H1 (cell line): ENCODE measurements around the gene HOXA10. TPM values are rescaled to one million over a fixed set of nuclear protein-coding genes. Genes with fewer than 3 reads are reported as not detected.
A peak's percentile ranks its signal among the peaks of the same experiment; 100 is the strongest.

ENCODE experiments used
- CTCF ChIA-PET: fragments of 300-600 bp; sonication (Branson Sonifier 250); formaldehyde crosslinking; loops from one replicate; lab custom pipeline; 2021; ENCODE audit not compliant: partially characterized antibody; lab: Charles Lee
- POLR2A ChIA-PET: fragments of 300-600 bp; sonication (Branson Sonifier 250); formaldehyde crosslinking; loops from one replicate; lab custom pipeline; 2021; ENCODE audit warnings: inconsistent platforms; ENCODE audit not compliant: partially characterized antibody; lab: Charles Lee
- DNase-seq, 2 experiments: peaks; one replicate each; pipeline versions ENCODE4 v3.0.0 to v3.0.0-alpha.2; 2010 to 2022; ENCODE audit warnings: low spot score in 2 of 2, low read depth in 1 of 2, mixed read lengths in 1 of 2
- FAIRE-seq: peaks from 2 replicates; lab custom pipeline; 2011; peaks lifted over from hg19 to GRCh38; lab: Jason Lieb, UNC
- H2AFZ ChIP-seq: 2 replicates; pipeline ENCODE4 v1.8.1; 2012; ENCODE audit warnings: low read length, inconsistent platforms
- H2AK5ac ChIP-seq: 2 replicates; pipeline ENCODE4 v1.6.1; 2013; ENCODE audit warnings: low read depth, low read length
- H2BK120ac ChIP-seq: replicated peaks from 2 replicates; pipeline ENCODE3; 2013; ENCODE audit warnings: low read depth, low read length, inconsistent platforms
- H2BK12ac ChIP-seq: 2 replicates; pipeline ENCODE4 v1.6.1; 2013; ENCODE audit warnings: low read depth, low read length
- H2BK15ac ChIP-seq: 2 replicates; pipeline ENCODE4 v1.6.1; 2013; ENCODE audit warnings: low read length
- H2BK20ac ChIP-seq: 2 replicates; pipeline ENCODE4 v1.6.1; 2013; ENCODE audit warnings: low read length
- H2BK5ac ChIP-seq: 2 replicates; pipeline ENCODE4 v1.6.1; 2013; ENCODE audit warnings: low read depth, low read length
- H3K14ac ChIP-seq: 2 replicates; pipeline ENCODE4 v1.6.1; 2013; ENCODE audit warnings: inconsistent platforms; ENCODE audit not compliant: insufficient read length
- H3K18ac ChIP-seq: 2 replicates; pipeline ENCODE4 v1.6.1; 2013; ENCODE audit warnings: low read length; ENCODE audit errors: extremely low read depth
- H3K23ac ChIP-seq: 2 replicates; pipeline ENCODE4 v1.6.1; 2013; ENCODE audit warnings: inconsistent platforms; ENCODE audit not compliant: insufficient read length
- H3K23me2 ChIP-seq: 2 replicates; pipeline ENCODE4 v1.6.1; 2013; ENCODE audit warnings: low read depth, low read length
- H3K27ac ChIP-seq: 2 replicates; pipeline ENCODE4 v1.6.1; 2011; ENCODE audit warnings: low read depth, low read length, inconsistent platforms
- H3K27me3 ChIP-seq, 4 experiments: replicated peaks in 1 of 4; 1 replicate in 1 of 4; 2 replicates in 3 of 4; pipeline versions ENCODE4 v1.6.1 to v1.8.1; 2011 to 2013; ENCODE audit warnings: low read length in 3 of 4, mild to moderate bottlenecking in 3 of 4, inconsistent platforms in 2 of 4, mixed read lengths in 2 of 4, moderate library complexity in 1 of 4; ENCODE audit not compliant: control insufficient read depth in 3 of 4, insufficient read depth in 3 of 4; ENCODE audit errors: extremely low read depth in 1 of 4
- H3K36me3 ChIP-seq, 4 experiments: 2 replicates each; pipeline versions ENCODE4 v1.6.1 to v1.8.1; 2011 to 2013; ENCODE audit warnings: mild to moderate bottlenecking in 4 of 4, low read length in 3 of 4, moderate library complexity in 2 of 4, control low read depth in 1 of 4, inconsistent platforms in 1 of 4; ENCODE audit not compliant: insufficient read depth in 4 of 4, control insufficient read depth in 2 of 4
- H3K4ac ChIP-seq: replicated peaks from 2 replicates; pipeline ENCODE3; 2013; ENCODE audit warnings: low read length, low read depth, mixed read lengths, inconsistent platforms; ENCODE audit not compliant: insufficient read length
- H3K4me1 ChIP-seq, 4 experiments: replicated peaks in 1 of 4; 1 replicate in 1 of 4; 2 replicates in 3 of 4; pipeline versions ENCODE4 v1.6.1 to v1.8.1; 2011 to 2013; ENCODE audit warnings: low read length in 3 of 4, inconsistent platforms in 2 of 4, mixed read lengths in 1 of 4; ENCODE audit not compliant: insufficient read depth in 4 of 4, control insufficient read depth in 3 of 4
- H3K4me2 ChIP-seq, 2 experiments: 2 replicates each; pipeline versions ENCODE4 v1.6.1 to v1.8.1; 2011 to 2013; ENCODE audit warnings: low read depth in 2 of 2, low read length in 2 of 2, control low read depth in 1 of 2, inconsistent platforms in 1 of 2, mild to moderate bottlenecking in 1 of 2; ENCODE audit not compliant: insufficient read depth in 1 of 2
- H3K4me3 ChIP-seq, 4 experiments: fragments of 200-600, 300-600 bp in 1 of 4; sonication (generic), shearing (Covaris generic), sonication (Bioruptor Twin) in 1 of 4; 2 replicates each; pipeline versions ENCODE4 v1.5.1 to v1.8.1; 2011 to 2016; ENCODE audit warnings: low read length in 4 of 4, low read depth in 3 of 4, control low read depth in 2 of 4, inconsistent platforms in 2 of 4, mild to moderate bottlenecking in 2 of 4, mixed read lengths in 1 of 4, moderate library complexity in 1 of 4; ENCODE audit not compliant: insufficient read depth in 2 of 4; ENCODE audit errors: extremely low read depth in 1 of 4
- H3K56ac ChIP-seq: replicated peaks from 2 replicates; pipeline ENCODE3; 2013; ENCODE audit warnings: low read depth, mild to moderate bottlenecking, mixed read lengths, low read length, inconsistent platforms; ENCODE audit not compliant: insufficient read length
- H3K79me1 ChIP-seq: 2 replicates; pipeline ENCODE4 v1.6.1; 2013; ENCODE audit warnings: low read depth, low read length, control low read depth
- H3K79me2 ChIP-seq, 2 experiments: 2 replicates each; pipeline versions ENCODE4 v1.6.1 to v1.8.1; 2012 to 2013; ENCODE audit warnings: low read length in 2 of 2, mild to moderate bottlenecking in 2 of 2, inconsistent platforms in 1 of 2; ENCODE audit not compliant: insufficient read depth in 2 of 2, control insufficient read depth in 1 of 2
- H3K9ac ChIP-seq, 4 experiments: replicated peaks in 1 of 4; 1 replicate in 1 of 4; 2 replicates in 3 of 4; pipeline versions ENCODE4 v1.6.1 to v1.8.1; 2011 to 2013; ENCODE audit warnings: low read depth in 3 of 4, low read length in 3 of 4, control low read depth in 2 of 4, mild to moderate bottlenecking in 2 of 4, moderate library complexity in 2 of 4, inconsistent platforms in 1 of 4; ENCODE audit errors: extremely low read depth in 1 of 4
- H3K9me3 ChIP-seq, 2 experiments: 2 replicates each; pipeline versions ENCODE4 v1.6.1 to v1.8.1; 2012 to 2013; ENCODE audit warnings: mild to moderate bottlenecking in 2 of 2, moderate library complexity in 2 of 2, control low read depth in 1 of 2, inconsistent platforms in 1 of 2, low read depth in 1 of 2, low read length in 1 of 2, mixed read lengths in 1 of 2; ENCODE audit not compliant: insufficient read depth in 2 of 2
- H4K20me1 ChIP-seq, 2 experiments: replicated peaks in 1 of 2; 2 replicates each; pipeline versions ENCODE3 to v1.8.1; 2011 to 2013; ENCODE audit warnings: inconsistent platforms in 2 of 2, low read length in 2 of 2, mild to moderate bottlenecking in 1 of 2; ENCODE audit not compliant: insufficient read depth in 2 of 2, control insufficient read depth in 1 of 2
- H4K5ac ChIP-seq: 2 replicates; pipeline ENCODE4 v1.6.1; 2013; ENCODE audit warnings: low read length, low read depth, mixed read lengths, inconsistent platforms; ENCODE audit not compliant: insufficient read length
- H4K8ac ChIP-seq: 2 replicates; pipeline ENCODE4 v1.8.0; 2013; ENCODE audit warnings: mild to moderate bottlenecking, moderate library complexity, low read length, inconsistent platforms; ENCODE audit not compliant: insufficient read depth; ENCODE audit errors: extremely low read depth
- H4K91ac ChIP-seq: replicated peaks from 2 replicates; pipeline ENCODE3; 2013; ENCODE audit warnings: low read length, mixed read lengths, inconsistent platforms; ENCODE audit not compliant: insufficient read length
- EZH2 ChIP-seq: fragments of 200-600 bp; sonication (generic); IDR thresholded peaks from 2 replicates; pipeline ENCODE4 v1.7.1; 2012; ENCODE audit warnings: low read depth, mild to moderate bottlenecking, moderate library complexity, low read length, inconsistent platforms; ENCODE audit not compliant: severe bottlenecking
- SP1 ChIP-seq: IDR thresholded peaks from 2 replicates; pipeline ENCODE4 v1.6.1; 2011; ENCODE audit warnings: low read depth, low read length
- WGBS, 2 experiments: shearing (Covaris generic) in 1 of 2; methylation state at CpG; one replicate each; pipeline versions ENCODE4 v1.1.6 to v1.1.7; 2013 to 2015; ENCODE audit warnings: low lambda C conversion rate in 2 of 2, mixed read lengths in 2 of 2, inconsistent platforms in 1 of 2, low coverage in 1 of 2, missing lambda C conversion rate in 1 of 2; ENCODE audit not compliant: insufficient replicate concordance in 2 of 2, insufficient coverage in 1 of 2, insufficient read length in 1 of 2; ENCODE audit errors: extremely low coverage in 1 of 2, missing lambda C conversion rate in 1 of 2; 5-methylcytosine and 5-hydroxymethylcytosine counted together
- polyA plus RNA-seq, 7 experiments: library from polyadenylated mRNA; depleted of rRNA in 3 of 7; stranded (reverse) in 5 of 7; unstranded in 2 of 7; fragments of >200 nt in 5 of 7; fragments of 200-250 nt in 2 of 7; gene quantifications; 1 replicate in 5 of 7; 2 replicates in 1 of 7; 4 replicates in 1 of 7; pipeline versions ENCODE4 v1.2.1 to v1.2.3, GENCODE V29; 2011 to 2013; ENCODE audit warnings: missing spikeins in 2 of 7, mixed read lengths in 2 of 7
- total RNA-seq: library from RNA; stranded (reverse); fragmentation: NEBNext Ultra II Directional; extraction: Animal tissue kit (Norgen Biotek cat#: 25700); gene quantifications from 2 replicates; pipeline ENCODE4 v1.2.1, GENCODE V29; 2021

HOXA10 gene
- total and polyA plus RNA-seq, 2 of the 8 experiments (the other 6 are each of a cell fraction or from before 2014, with no cell fraction given): not detected

DNA sequence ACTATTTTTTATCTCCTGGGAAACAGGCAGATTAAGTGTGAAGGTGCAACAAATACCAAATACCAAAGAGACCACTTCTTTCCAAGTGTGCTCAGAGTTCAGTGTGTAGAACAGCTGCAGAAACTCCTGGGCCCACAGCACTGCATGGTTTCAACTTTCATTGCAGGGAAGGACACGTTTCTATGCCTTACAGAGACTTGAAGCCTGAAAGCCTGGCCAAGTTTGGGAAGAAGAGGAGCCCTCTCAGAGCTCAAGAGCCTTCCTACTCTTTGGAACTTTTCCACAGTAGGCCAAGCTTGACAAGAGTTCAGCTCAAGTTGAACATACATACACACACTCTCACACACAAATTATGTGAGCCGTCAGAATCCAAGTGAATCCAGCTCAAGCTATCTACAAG, 46.1 kb downstream of the HOXA10 start:
- H2BK20ac ChIP-seq: no peak overlapping the region
- H3K23ac ChIP-seq: no peak overlapping the region
- peaks cover 99 to 100% (median 100%) of the 10 kb centered on the region in 4 experiments for H3K27me3 ChIP-seq
- DNase-seq (no peak), FAIRE-seq (no peak)
- CTCF ChIA-PET: interaction anchor here (0.9 to 2.3 kb wide), 7 partner anchors 8 to 33 kb away, joined by 3 to 10 read pairs (median 4); partner anchors contain the start of gene HOXA5
- POLR2A ChIA-PET: no interaction called here
- no peak overlapping the region for H3K4me3 ChIP-seq
- 51% methylated on average over 2 of the region's 2 CpGs; no CpG with 5 or more reads in 1 of the 2 experiments for WGBS, 2 experiments
- peak; percentile 31 for TF ChIP-seq EZH2
- no peak for TF ChIP-seq SP1
- H3K9ac ChIP-seq: no peak overlapping the region
- H3K23me2 ChIP-seq: peaks cover 4% of the 10 kb centered on the region; the same call in 1 of the 2 replicates
- no peak overlapping the region for H4K8ac ChIP-seq
- no peak overlapping the region for H2AK5ac ChIP-seq
- H3K79me2 ChIP-seq: no peaks in the 10 kb centered on the region
- H3K56ac ChIP-seq: no peak overlapping the region
- H3K9me3 ChIP-seq: peaks cover 0 to 4% of the 10 kb centered on the region in 2 experiments; a peak in 1 of 4 replicates
- H3K18ac ChIP-seq: no peak overlapping the region
- H3K27ac ChIP-seq: no peak overlapping the region
- no peak overlapping the region for H4K5ac ChIP-seq
- H3K14ac ChIP-seq: no peak overlapping the region
- no peak overlapping the region for H3K4me2 ChIP-seq
- H2BK15ac ChIP-seq: no peak overlapping the region
- no peak overlapping the region for H2AFZ ChIP-seq
- no peak overlapping the region for H4K91ac ChIP-seq
- H2BK12ac ChIP-seq: no peak overlapping the region
- H3K36me3 ChIP-seq: peaks cover 0 to 12% (median 0%) of the 10 kb centered on the region in 4 experiments; a peak in 2 of 8 replicates
- H3K4ac ChIP-seq: no peak overlapping the region
- no peak overlapping the region for H2BK5ac ChIP-seq
- H3K4me1 ChIP-seq: peaks cover 0 to 6% (median 2%) of the 10 kb centered on the region in 4 experiments; a peak in 4 of 7 replicates
- H2BK120ac ChIP-seq: no peak overlapping the region
- H4K20me1 ChIP-seq: peaks cover 24 to 37% of the 10 kb centered on the region in 2 experiments
- H3K79me1 ChIP-seq: no peaks in the 10 kb centered on the region
